GF-D8 (cell line): ENCODE results near the gene NTHL1.
"Not testable (repeated sequence)": the region's sequence is repeated elsewhere in the genome, so short reads cannot be mapped to it uniquely, and the experiment has no call there.

ENCODE experiments used
- DNase-seq: peaks from one replicate; lab custom pipeline; 2025; lab: John Stamatoyannopoulos, UW

The NTHL1 gene

DNA sequence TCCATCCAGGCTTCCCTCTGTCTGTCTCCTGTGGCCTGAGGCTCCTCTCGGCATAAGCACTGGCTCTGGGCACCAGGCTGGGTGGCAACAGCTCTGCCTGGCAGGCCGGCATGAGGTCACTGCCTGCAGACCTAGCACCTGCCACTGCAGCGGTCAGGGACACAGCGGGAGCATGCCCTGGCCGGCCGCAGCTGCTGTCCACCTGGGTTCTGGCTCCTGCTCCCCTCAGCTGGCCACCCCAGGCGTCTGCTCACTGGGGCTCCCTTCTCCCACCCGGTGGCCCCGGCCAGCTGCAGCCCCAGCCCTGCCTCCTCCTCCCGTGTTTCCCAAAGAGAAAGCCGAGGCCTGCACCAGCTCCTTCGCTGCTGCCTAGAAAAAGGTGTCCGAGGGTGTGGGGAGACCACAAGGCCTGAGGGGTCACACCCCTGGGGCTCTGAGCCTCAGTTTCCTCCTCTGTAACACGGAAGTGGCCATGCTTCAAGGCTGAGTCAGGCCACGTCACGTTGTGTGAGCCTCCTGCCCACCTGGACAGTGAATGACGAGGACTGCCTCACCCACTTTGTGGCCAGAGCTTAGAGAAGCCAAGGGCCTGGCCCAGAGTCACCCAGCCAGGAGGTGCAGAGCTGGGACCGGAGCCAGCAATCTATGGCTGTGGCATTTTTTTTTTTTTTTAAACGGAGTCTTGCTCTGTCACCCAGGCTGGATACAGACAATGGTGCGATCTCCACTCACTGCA lies 6.7 kb downstream of the NTHL1 start:
- DNase-seq = no peak

DNA sequence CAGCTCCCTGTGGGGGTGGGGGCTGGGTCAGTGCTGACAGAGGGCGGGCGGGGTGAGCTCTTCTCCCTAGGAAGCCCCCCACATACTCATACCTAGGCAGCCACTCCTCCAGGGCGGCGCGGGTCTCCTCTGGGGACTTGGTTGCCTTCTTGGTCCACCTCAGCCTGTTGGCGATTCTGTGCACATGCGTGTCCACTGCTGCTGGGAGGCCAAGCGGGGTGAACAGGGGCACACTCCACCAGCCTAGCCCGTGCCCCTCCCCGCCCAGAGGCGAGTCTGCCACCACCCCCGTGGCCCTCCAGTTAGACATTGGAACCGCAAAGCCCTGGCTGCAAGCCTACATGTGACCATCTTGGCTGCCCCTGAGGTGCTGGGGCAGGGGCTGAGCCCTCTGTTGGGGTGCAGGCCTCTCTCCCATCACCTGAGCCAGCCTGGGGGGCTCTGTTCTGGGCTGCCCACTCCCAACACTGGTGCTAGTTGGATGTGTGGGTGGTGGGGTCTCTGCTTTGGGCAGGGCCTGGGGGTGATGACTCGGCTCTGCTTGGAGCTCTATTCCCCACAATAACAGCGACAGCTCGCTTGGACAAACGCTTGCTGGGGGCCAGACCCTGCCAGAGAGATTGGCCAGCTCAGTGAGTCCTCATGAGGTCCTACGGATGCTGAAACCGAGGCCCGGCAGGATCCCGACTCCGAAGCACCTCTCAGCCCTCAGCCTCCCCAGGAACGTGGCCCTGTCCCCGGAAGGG lies 7.4 kb downstream of the NTHL1 start:
- no peak for DNase-seq

- no peak for DNase-seq
Measured at GRCh38 chr16:2039274-2040031, 8.2 kb downstream of the NTHL1 start.

DNA sequence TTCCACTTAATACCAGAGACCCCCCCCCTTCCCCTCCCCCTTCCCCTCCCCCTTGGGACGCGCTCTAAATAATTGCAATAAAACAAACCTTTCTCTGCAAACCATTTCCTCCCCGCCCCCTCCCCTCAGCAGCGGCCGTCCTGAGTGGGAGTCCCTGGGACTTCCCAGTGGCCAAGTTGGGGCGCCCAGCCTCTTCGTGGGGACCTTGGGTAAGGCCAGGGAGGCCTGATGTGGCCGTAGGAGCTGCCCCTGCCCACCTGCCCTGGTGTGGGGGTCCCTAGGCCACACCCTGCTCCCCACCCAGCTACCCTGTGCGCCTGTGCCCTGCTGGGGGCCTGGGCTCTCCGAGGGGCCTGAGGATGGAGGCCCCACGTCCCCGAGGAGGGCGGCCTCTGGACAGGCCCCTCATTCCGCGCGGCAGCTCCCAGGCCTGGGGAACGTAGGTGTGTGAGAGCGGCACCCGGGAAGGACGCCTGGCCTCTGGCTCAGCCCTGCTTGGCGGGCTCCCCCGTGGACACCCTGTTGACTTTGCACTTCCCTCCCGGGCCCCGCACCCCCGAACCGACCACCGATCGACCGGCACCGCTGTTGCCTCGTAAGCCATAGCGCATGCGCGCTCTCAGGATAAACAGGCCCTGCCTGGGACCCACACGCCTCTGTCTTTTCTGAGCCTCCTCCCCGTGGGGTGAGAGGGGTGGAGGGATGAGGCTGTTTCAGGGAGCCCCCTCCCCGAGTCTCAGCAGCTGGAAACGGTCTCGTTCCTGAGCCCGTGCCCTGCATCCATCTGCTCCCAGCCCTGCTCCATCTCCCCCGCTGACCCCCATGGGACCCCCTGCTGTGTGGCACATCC lies 9.0 kb downstream of the NTHL1 start:
- DNase-seq = no peak

GRCh38 chr16:2037647-2038381 lies 9.8 kb downstream of the NTHL1 start:
- no peak for DNase-seq

GRCh38 chr16:2037115-2037514 lies 10.5 kb downstream of the NTHL1 start:
- no peak for DNase-seq

DNA sequence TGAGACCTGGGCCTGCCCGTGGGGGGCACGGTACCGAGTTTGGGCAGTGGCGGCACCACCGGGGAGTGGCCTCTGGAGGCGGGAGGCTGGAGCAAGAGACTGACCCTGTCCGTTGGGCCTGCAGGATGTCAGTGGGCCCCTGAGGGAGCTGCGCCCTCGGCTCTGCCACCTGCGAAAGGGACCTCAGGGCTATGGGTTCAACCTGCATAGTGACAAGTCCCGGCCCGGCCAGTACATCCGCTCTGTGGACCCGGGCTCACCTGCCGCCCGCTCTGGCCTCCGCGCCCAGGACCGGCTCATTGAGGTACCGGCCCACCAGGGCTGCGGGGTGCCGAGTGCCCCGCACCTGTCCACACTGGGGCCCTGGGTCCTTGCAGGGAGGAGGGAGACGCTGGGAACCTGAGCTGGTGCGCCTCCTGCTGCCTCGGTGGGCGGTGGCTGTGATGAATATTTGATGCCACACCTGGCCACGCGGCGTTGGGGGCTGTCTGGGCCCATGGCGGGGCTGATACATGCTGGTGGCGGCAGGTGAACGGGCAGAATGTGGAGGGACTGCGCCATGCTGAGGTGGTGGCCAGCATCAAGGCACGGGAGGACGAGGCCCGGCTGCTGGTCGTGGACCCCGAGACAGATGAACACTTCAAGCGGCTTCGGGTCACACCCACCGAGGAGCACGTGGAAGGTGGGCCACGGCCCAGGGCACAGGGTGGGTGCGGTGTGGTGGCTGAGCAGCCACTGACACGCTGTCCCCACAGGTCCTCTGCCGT lies 11.3 kb downstream of the NTHL1 start:
- DNase-seq = no peak

DNA sequence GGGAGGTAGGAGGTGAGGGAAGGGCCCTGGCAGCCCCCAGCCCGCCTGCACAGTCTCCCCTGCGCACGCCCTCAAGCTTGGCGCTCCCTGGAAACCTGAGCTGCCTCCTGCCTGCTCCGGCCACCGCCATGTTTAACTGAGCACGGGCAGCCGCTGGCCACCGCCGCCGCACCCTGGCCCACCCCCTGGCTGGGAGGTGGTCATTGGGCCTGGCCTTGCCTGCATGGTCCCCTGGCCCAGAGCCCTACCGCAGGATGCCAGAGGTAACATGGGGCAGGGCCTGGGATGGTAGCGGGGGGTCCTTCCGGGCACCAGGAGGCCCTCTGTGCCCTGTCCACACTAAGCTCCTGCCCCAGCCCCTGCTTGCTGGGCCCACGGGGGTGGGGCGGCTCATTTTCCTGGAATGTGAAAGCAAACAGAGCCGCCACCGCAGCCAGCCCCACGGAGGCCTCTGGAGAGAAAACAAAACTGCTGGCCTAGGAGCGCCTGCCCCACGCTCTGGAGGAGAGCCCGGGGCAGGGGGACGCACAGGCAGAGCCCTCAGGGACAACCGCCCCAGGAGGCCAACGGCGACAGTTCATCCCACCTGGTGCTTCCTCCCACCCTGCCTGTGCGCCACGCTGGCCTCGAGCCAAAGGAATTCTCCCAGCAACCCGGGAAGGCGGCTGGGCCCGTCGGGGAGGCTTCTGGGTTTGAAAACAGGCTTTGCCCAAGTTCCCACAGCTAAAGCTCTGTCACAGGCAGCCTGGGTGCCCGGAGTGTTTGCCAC lies 12.0 kb downstream of the NTHL1 start:
- DNase-seq = no peak

DNA sequence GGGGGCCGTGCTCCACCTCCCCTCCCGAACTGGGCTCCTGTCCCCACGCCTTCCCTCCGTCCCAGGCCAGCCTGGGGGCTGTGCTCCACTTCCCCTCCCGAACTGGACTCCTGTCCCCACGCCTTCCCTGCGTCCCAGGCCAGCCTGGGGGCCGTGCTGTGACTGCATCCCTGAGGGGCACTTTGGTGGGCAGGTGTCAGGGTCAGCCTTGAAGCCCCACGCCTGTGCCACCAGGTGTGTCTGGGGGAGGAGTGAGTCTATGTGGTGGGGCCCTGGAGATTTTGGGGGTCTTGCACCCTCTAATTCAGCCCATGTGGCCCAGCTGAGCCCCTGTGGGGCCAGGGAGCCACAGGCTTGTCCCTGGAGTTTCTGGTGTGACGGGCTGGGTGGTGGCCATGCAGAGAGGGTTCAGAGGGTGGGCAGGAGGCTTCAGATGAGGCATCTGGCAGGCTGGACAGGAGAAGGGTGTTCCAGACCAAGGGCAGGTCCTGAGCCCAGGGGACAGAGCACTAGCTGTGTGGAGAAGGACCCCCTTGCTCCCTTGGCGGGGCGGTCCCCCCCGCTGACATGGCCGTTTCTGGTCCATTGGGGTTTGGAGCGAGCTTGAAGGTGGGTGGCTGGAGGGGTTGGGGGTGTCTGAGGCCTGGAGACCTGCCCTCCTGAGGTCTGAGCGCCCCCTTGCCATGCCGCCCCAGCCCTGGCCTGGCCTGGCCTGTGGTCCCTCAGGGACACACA lies 12.8 kb downstream of the NTHL1 start:
- DNase-seq = no peak

DNA sequence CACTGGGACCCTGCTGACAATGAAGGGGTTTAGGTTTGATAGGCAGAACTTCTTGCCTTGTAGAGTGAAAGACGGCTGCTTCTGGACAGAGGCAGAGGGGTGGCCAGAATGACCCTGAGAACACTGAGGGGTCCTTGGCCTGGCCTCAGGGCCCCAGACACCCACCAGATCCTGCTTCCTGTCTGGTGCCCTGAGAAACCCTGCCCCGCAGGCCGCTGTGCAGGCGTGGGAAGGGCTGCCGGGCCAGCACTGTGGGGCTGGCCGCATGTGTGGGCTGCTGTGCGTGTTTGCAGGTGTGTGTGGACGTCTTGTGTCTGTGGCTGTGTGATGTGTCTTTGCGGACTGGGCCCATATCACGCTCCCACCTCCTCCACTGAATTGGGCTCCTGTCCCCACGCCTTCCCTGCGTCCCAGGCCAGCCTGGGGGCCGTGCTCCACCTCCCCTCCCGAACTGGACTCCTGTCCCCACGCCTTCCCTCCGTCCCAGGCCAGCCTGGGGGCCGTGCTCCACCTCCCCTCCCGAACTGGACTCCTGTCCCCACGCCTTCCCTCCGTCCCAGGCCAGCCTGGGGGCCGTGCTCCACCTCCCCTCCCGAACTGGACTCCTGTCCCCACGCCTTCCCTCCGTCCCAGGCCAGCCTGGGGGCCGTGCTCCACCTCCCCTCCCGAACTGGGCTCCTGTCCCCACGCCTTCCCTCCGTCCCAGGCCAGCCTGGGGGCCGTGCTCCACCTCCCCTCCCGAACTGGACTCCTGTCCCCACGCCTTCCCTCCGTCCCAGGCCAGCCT lies 13.5 kb downstream of the NTHL1 start:
- not testable (repeated sequence) for DNase-seq

GRCh38 chr16:2033057-2033908 lies 14.4 kb downstream of the NTHL1 start:
- DNase-seq = no peak

GRCh38 chr16:2032285-2033056 lies 15.2 kb downstream of the NTHL1 start:
- DNase-seq = no peak

DNA sequence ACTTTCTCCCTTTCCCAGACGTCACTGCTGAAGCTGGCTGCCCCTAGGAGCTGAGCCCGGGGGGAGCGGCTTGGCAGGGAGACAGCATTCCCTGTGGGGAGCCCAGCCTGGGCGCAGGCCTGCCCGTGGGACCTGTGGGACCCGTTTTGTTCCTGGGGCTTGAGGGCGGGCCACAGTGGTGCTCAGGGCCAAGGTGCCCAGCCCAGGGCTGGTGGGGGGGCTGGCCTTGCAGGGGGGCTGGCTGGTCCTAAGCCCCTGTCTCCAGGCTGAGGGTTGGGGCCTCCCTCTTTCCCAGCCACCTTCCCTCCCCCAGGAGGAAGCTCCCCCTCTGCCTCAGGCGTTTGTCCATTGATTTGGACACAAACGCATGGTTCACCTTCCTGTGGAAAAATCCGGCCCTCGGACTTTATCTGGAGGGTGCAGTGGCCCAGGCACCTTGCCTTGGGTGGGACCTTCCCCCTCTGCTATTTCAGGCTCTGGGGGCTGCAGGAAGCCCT lies 16.5 kb downstream of the NTHL1 start:
- DNase-seq = no peak

- no peak for DNase-seq
Measured at GRCh38 chr16:2030036-2030435, 17.6 kb downstream of the NTHL1 start.

- no peak for DNase-seq
Measured at GRCh38 chr16:2029350-2029749, 18.3 kb downstream of the NTHL1 start.

DNA sequence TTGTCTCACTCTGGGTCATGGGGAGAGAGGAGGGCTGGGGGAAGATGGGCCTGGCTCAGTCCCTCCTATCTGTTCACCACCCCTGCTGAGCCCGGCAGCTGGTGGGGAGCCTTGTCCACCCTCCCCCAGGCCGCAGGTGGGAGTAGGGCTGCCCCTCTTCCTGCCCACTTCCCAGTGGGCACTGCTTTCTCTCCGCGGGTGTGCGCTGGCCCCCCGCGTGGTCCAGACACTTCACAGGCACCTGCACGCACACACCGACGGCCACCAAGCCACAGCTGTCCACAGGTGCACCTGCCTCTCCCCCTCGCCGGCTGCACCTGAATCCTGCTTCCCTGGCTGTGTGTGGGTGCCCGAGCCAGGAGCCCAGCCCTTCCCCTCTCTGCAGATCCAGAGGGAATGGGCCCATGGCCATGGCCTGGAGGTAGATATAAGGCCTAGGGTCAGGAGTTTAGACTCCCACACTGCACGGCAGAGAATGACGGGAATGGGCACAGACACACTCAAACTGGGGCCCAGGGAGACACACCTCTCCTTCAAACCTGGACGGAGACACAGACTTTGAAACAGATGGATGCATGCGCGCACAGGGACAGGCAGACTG lies 18.9 kb downstream of the NTHL1 start:
- no peak for DNase-seq
